GM12878 (cell line): ENCODE results near the gene FAM167B.

Source experiments
- CTCF ChIP-seq, 3 experiments: IDR thresholded peaks in 2 of 3; conservative IDR thresholded peaks in 1 of 3; 2 replicates each; pipeline ENCODE4 v1.5.1; 2011; ENCODE audit warnings: low read depth in 3 of 3, low read length in 3 of 3, mild to moderate bottlenecking in 3 of 3, control low read depth in 2 of 3, moderate library complexity in 2 of 3, inconsistent platforms in 1 of 3, mixed read lengths in 1 of 3; ENCODE audit not compliant: control insufficient read depth in 2 of 3, insufficient read depth in 1 of 3; ENCODE audit errors: extremely low read depth in 1 of 3
- ELK1 ChIP-seq: IDR thresholded peaks from 2 replicates; pipeline ENCODE4 v1.6.1; 2012; ENCODE audit warnings: low read depth, low read length, improper control_type of control experiment
- EP300 ChIP-seq, 2 experiments: fragments of 150-350 bp in 1 of 2; IDR thresholded peaks; 2 replicates each; pipeline ENCODE4 v1.6.1; 2011 to 2012; ENCODE audit warnings: low read depth in 2 of 2, low read length in 2 of 2, borderline replicate concordance in 1 of 2, improper control_type of control experiment in 1 of 2, inconsistent platforms in 1 of 2; ENCODE audit not compliant: control insufficient read depth in 1 of 2

DNA sequence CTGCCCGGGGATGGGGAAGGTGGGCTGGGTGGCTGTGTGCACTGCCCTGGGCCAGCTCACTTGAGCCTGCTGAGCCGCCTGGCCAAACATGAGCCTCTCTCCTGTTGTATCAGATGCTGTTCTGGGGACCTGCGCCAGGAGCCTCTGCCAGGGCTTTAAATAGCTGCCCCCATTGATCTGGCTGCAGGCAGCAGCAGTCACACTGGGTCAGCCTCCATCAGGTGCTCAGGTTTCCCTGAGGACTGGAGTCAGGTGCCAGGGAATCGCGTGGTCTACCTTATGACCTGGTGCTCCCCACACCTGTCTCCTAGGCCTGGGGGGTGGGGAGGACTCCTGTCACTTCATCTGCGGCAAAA is 47.3 kb upstream of the FAM167B start:
- TF ChIP-seq ELK1 (no peak), CTCF (IDR thresholded peaks at IDR 0.05 in 2 of 3, conservative IDR thresholded peaks at IDR 0.05 in 1 of 3; ENCODE audit: control insufficient read depth in 2 of 3, extremely low read depth in 1 of 3, insufficient read depth in 1 of 3, low read depth in 3 of 3, low read length in 3 of 3) (no peak), EP300 (IDR thresholded peaks at IDR 0.05; ENCODE audit: borderline replicate concordance in 1 of 2, control insufficient read depth in 1 of 2, low read depth in 2 of 2, low read length in 2 of 2) (no peak)
